ENCODE results near the gene GPR176.

GRCh38 chr15:39785841-39786240 lies 134.2 kb downstream of the GPR176 start:
- TF ChIP-seq CTCF (IDR thresholded peaks at IDR 0.05) (no peak), EP300 (IDR thresholded peaks at IDR 0.05) (no peak)

Data from sigmoid colon (tissue), 4 donors.